Right lung (tissue), 5 donors: ENCODE data around the gene SPATS2. TPM values are rescaled to one million over a fixed set of nuclear protein-coding genes. Genes with fewer than 3 reads are reported as not detected.

ENCODE experiments used
- DNase-seq, 2 donors: peaks; one replicate each; pipeline ENCODE4 v3.0.0-alpha.2; 2013
- polyA plus RNA-seq, 5 donors: library from polyadenylated mRNA; unstranded; fragments of 120-200 nt; gene quantifications; one replicate each; pipeline versions ENCODE4 v1.2.1 to v1.2.3, GENCODE V29; 2013; ENCODE audit warnings: inconsistent platforms in 1 of 5, low replicate concordance in 1 of 5; ENCODE audit not compliant: insufficient read length in 5 of 5, insufficient read depth in 1 of 5

SPATS2 gene
- polyA plus RNA-seq, 5 donors: 55.9 to 77.0 (median 66.8) TPM

DNA sequence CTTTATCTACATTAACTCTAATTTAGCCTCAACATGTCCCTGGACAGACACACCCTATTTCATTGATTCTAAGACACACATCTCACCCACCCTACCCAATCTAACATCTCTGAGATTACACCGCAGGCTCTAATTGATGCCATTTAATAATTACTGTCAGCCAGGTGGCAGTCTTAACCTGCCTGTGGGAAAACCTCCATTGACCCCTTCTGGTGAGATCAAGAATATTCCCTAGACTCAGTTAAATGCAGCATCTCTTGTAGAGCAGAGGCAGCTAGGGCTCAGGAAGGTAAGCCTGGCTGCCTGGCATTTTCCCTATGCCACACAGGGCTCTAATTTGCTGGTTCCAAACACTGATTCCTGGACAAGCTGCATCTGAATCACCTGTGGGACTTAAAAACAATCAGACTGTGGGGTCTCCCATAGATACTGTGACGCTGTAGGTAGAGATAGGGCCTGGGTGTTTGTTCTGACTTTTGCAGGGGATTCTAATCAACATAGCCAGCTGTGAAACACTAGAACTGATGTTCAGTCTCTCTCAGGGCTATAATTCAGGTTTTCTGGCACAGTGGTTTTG lies 186.3 kb downstream of the SPATS2 start:
- DNase-seq: no peak

GRCh38 chr12:49554266-49554665 lies 187.0 kb downstream of the SPATS2 start:
- no peak for DNase-seq

GRCh38 chr12:49555631-49556390 lies 188.5 kb downstream of the SPATS2 start:
- no peak for DNase-seq

DNA sequence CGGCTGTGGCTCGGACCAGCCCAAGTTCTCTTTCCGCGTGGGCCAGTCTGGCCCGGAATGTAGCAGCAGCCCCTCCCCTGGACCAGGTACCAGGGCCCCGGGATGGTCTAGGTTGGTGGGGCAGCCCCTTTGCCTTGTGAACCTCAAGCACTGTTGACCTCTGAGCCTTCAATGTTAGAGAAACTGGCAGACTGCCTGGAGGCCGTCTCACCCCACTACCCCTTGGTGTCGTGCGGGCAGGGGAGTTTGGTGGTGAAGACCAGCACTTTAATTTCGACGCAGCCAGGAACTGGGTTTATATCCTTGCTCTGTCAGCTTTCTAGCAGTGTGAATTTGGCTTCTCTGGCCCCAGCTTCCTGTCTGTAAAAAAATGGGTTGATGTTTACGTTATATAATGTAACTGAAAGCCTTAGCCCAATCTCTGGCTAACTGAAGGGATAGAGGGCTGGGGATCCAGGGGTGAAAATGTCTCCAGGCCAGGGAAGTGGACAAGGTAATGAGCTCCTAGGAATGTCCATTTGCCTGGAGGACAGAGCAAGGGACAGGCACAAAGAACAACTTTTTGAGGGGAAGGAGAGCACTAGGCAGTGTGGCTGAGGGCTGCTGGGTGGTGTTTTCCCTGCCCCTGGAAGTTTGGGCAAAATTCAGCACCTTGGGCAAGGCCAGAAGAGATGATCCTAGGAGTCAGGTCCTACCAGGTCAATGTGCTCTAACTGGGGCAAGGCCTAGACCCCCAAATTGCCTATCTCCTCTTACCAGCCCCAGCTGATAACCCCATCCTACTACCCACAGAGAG lies 189.3 kb downstream of the SPATS2 start:
- DNase-seq: no peak

- no peak for DNase-seq
Observed at GRCh38 chr12:49557187-49557916, 190.1 kb downstream of the SPATS2 start.

DNA sequence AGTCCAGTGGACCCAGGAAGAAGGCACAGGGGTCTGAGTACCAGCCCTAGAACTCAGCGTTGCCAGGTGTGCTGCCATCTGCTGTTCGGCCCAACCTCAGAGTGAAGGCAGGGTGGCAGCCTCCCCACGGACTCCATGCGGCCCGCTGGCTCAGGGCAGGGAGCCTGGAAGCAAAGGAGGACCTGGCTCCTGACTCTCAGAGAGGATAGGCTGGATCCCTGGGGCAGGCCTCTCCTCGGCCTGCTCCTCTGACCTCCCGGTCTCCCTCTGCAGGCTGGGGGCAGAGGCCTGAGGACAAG lies 190.6 kb downstream of the SPATS2 start:
- no peak for DNase-seq

- no peak for DNase-seq
Observed at GRCh38 chr12:49558526-49558925, 191.3 kb downstream of the SPATS2 start.

DNA sequence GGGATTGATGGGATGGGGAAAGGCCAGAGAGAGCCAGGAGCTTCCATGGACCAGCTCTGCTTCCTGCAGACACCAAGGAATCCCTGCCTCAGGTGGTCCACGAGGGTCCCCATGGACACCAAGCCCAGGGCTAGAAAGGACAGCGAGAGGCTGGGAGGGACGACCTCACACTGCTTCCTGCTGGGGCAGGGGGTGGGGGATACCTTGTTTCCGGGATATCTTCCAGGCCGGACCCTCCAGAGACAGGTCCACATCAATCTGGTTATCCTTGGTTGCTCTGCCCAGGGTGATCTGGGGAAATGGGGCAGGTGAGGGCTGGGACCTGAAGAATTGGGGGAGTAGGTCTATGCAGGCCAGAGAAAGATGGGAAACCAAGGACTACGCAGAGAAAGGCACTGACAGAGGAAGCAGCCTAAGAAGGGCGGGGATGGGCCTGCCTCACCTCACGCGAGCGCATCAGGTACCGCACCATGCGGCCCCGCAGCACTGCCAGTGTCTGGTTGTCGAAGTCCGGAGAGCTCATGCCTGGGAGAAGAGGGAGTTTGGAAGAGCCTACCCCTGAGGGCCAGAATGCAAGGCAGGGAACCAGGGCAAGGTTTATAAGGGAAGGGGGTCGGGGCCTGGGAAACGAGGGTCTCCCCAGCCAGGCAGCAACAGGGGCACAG lies 191.9 kb downstream of the SPATS2 start:
- DNase-seq: no peak

DNA sequence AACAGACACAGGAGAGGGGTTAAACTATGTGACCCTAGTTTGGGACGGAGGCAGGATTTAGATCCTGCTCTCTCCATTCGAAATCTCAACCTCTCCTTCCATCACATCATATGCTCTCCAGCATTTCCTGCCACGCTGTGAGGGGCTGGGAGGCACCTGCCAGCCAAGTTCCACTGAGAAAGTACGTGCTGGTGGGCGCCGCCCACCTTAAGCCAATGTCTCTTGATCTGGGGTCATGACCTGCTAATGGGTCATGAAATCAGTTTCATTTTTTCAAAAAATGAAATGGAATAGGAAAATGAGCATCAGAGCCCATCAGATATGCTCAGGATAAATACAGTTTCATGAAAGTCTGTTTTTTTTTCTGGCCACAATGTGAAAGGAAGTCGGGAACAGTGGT lies 193.4 kb downstream of the SPATS2 start:
- no peak for DNase-seq

GRCh38 chr12:49562233-49562632 lies 195.0 kb downstream of the SPATS2 start:
- no peak for DNase-seq

GRCh38 chr12:49562831-49563230 lies 195.6 kb downstream of the SPATS2 start:
- no peak for DNase-seq

GRCh38 chr12:49563951-49564685 lies 196.9 kb downstream of the SPATS2 start:
- no peak for DNase-seq

- no peak for DNase-seq
Observed at GRCh38 chr12:49564686-49565405, 197.6 kb downstream of the SPATS2 start.

DNA sequence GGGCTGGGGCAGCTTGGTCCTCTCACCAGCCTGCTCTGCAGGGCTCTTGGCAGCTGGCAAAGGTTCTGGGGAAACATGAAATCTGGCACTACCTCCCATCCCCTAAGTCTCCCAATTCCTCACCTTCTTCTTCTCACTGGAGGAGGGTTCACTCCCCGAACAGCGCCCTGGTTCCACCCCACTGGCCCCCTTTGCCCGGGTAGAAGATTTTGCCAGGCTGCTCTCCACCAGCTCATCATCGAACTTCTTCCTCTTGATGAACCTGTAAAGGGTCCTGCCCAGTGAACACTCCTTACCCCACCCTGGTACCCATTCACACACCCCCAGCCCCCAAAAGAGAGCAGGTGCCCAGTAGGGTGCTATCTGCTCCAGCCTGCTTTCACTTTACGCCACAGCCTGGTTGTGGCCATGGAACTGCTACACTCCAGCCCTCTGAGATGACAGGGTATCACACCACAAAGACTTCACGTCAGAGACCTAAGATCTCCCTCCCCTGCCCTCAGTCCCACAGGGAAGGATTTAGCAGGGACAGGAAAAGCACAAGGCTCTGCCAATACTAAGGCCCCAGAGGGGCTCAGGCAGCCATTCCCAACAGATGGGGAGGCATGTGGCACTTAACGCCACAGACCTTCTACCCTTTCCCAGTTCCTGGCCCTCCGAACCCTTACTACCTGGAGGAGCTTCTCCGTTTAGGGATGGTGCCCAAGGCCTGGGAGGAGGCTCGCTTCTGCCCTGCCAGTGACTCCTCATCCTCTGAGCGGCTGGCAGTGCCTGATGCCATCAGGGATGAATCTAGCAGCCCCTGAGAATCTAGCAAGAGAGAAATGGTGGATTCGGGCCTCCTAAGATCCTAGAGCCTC lies 198.4 kb downstream of the SPATS2 start:
- no peak for DNase-seq

DNA sequence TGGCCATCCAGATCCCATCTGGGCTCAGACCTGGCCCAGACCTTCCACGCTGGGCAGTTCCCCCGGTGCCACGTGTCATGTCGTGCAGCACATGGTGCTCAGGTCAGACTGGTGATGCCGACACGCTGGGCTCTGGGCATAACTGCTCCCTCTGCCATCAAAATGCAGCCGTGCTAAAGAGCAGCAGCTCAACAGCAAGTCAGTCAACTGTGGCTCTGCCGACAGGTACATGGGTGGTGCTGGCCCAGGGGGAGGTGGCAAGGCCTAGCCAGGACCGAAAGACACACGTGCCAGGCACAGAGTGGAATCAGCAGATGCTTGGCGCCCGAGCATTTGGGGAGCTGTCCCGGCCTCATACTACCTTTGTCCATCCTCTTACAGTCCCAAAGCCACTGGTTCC lies 199.1 kb downstream of the SPATS2 start:
- DNase-seq: no peak

- no peak for DNase-seq
Observed at GRCh38 chr12:49567302-49567610, 200.0 kb downstream of the SPATS2 start.

DNA sequence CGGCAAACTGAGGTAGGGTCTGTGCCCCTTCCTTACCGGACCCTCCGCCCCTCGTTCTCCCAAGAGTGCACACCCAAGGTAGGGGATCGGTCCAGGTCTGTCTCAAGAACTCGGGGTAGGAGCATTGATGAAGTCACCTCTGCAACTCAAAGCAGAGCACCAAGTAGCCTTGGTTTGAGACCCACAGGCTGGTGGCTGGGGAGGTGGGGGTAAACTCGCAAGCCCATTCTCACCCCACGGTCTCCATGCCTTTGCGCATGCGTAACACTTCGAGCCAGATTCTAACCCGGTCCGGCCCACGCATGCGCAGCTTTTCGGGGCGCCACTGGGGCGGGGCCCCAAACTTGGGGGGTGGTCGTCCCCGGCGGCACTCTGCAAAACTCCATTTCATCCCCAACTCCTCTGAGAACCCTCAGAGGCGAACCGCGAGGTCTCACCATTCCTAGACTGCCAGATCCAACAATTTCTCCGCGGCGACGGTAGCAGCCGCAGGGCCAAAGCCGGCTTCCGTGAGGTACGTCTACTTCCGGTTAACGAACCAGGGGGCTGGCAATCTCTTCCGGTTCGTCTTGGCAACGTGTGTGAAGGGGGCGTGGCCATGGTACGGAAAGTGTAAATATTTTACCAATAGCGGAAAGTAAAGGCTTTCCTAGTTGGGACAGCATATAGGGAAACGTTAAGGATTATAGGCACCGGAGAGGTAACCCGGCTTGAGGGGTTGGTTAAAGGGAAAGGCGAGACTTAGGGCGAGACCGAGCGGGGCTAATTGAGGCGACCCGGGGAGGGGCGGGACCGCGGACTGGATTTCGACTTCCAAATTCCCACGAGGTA lies 200.6 kb downstream of the SPATS2 start, which contains the start of gene MCRS1:
Gene MCRS1, minus strand, starts transcription at position 532 of the 831 bp plus-strand sequence. CDS start 1,411 bp downstream, outside the sequence.
- peak; percentile 88 to 92 for DNase-seq

GRCh38 chr12:49568442-49569162 lies 201.3 kb downstream of the SPATS2 start:
- DNase-seq: no peak
